AG09319 (cell line): ENCODE data around the gene MIS18BP1.
"Not testable (repeated sequence)": the region's sequence is repeated elsewhere in the genome, so short reads cannot be mapped to it uniquely, and the experiment has no call there.

Experiments
- DNase-seq: peaks from one replicate; pipeline ENCODE4 v3.0.0-alpha.2; 2010; ENCODE audit warnings: low read depth; ENCODE audit errors: extremely low read depth
- TF ChIP-seq, protein P1 (sequence below): IDR thresholded peaks from 2 replicates; pipeline ENCODE4 v1.5.1; 2011; ENCODE audit warnings: low read depth, mild to moderate bottlenecking, inconsistent platforms, low read length, moderate library complexity

Gene MIS18BP1

DNA sequence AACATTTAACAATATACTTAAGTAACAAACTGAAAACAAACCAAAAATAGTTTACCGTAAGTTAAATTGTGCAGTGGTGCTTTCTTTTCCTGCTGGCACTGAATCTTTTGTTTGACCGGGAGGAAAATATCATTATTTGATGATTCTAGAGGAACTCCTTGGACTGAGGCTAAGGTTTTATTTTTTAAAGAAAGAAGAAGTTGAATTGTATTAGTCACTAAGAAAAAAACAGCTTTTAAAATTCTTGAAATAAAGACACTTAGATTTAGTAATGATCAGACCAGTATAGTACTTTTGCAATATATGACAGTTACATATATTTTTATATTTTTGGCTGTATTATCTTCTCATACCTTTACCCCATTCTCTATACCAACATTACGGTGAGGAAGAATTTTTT lies 10.3 kb downstream of the MIS18BP1 start:
- DNase-seq, result no peak
- TF ChIP-seq, protein P1, sequence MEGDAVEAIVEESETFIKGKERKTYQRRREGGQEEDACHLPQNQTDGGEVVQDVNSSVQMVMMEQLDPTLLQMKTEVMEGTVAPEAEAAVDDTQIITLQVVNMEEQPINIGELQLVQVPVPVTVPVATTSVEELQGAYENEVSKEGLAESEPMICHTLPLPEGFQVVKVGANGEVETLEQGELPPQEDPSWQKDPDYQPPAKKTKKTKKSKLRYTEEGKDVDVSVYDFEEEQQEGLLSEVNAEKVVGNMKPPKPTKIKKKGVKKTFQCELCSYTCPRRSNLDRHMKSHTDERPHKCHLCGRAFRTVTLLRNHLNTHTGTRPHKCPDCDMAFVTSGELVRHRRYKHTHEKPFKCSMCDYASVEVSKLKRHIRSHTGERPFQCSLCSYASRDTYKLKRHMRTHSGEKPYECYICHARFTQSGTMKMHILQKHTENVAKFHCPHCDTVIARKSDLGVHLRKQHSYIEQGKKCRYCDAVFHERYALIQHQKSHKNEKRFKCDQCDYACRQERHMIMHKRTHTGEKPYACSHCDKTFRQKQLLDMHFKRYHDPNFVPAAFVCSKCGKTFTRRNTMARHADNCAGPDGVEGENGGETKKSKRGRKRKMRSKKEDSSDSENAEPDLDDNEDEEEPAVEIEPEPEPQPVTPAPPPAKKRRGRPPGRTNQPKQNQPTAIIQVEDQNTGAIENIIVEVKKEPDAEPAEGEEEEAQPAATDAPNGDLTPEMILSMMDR, result no peak

DNA sequence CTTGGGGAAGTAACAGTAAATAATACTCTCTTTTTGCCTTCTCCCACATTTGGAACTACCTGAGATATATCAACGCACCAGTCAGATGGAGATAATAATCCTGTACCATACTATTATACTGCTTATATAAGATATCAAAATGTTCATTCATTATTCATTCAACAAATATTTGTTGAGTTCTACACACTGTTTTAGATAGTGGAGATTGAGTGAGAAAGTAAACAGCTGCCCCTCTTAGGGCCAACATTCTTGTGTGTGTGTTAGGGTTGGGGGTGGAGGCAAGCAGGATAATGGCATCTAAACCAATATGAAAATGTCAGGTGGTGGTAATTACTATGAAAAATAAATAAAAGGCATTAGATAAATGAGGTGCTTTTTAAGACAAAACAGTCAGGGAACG lies 14.0 kb downstream of the MIS18BP1 start:
- DNase-seq, result no peak
- TF ChIP-seq, protein P1, result no peak

DNA sequence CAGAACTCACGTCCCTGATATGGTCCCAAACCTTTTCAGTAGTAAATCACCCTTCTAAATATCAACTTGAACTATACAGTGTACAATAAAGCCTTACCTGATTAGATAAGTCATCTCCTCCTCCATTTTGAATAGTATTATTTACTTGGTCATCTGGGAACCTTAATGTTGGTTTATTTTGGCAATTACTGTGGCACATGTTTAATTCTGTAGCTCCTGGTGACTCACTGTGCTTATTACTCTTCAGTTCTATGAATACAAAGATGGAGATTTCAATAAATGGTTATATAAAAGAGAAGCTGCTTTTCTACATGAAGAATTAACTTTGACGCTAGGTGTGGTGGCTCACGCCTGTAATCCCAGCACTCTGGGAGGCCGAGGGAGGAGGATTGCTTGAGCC lies 25.4 kb downstream of the MIS18BP1 start:
- TF ChIP-seq, protein P1, result no peak

DNA sequence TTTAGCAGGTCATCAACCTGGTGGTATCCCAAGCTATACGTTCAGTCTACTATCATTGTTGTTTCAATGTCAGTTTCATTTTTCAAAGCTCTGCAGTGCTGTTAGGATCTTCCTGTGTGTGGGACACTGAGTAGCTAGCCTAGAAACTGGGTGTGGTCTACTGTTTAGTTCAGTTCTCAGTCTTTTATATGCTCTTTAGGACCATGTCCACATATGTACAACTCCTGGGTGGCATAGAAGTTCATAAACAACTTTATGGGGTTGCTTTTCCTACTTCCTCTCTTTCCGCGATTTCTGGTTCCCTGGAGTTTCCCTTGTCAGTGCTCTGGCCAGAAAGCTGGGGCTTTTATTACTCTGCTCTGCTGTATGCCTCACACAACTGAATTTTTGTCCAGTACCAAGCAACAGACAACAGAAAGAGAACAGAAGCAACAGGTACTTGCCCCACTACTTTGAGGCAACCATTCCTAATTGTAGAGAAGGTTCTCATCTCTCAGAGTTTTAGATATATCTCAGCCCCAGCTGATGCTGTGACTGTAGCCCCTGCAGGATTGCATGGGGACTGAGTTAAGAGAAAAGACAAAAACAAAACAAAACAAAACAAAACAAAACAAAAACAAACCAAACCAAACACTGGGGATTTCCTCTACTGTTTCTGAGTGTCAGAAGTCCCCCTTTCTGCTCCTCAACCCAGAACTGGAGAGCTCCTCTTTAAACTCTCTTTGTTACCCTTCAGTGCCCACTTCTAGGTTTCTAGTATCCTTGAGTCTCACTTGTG lies 30.3 kb downstream of the MIS18BP1 start:
- DNase-seq, result no peak
- TF ChIP-seq, protein P1, result no peak

More for the DNA sequence above, 25.4 kb downstream of the MIS18BP1 start:
- no peak for DNase-seq

DNA sequence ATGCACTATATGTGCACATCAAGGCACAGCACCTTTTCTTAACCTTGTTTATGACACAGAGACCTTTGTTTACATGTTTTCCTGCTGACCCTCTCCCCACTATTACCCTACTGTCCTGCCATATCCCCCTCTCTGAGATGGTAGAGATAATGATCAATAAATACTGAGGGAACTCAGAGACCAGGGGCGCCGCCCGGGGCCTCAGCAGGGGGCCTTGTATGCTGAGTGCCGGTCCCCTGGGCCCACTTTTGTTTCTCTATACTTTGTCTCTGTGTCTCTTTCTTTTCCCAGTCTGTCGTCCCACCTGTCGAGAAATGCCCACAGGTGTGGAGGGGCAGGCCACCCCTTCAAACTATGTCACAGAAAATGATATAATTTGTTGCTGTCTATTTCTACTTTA lies 38.7 kb downstream of the MIS18BP1 start:
- not testable (repeated sequence) for DNase-seq

DNA sequence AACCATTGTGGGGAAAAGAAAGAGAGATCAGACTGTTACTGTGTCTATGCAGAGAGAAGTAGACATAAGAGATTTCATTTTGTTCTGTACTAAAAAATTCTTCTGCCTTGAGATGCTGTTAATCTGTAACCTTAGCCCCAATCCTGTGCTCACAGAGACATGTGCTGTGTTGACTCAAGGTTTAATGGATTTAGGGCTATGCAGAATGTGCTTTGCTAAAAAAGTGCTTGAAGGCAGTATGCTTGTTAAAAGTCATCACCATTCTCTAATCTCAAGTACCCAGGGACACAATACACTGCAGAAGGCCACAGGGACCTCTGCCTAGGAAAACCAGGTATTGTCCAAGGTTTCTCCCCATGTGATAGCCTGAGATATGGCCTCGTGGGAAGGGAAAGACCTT lies 39.3 kb downstream of the MIS18BP1 start:
- DNase-seq, result not testable (repeated sequence)

GRCh38 chr14:45212231-45212630 lies 40.8 kb downstream of the MIS18BP1 start:
- DNase-seq, result no peak
- TF ChIP-seq, protein P1, result no peak

- TF ChIP-seq, protein P1, result no peak
- DNase-seq, result no peak
Measured at GRCh38 chr14:45211295-45211694, 41.7 kb downstream of the MIS18BP1 start.
